AG04450 (cell line): ENCODE results near the gene FSCN2. TPM values are rescaled to one million over a fixed set of nuclear protein-coding genes. Genes with fewer than 3 reads are reported as not detected.
A peak's percentile ranks its signal among the peaks of the same experiment; 100 is the strongest.

ENCODE experiments used
- CTCF ChIA-PET: fragments of 300-600, 350-600 bp; formaldehyde crosslinking; extraction: SDS; loops from one replicate; lab custom pipeline; 2022; ENCODE audit warnings: antibody characterized with exemption, inconsistent platforms; lab: Charles Lee
- POLR2A ChIA-PET: fragments of 350-600 bp; formaldehyde crosslinking; extraction: SDS; loops from one replicate; lab custom pipeline; 2021; ENCODE audit warnings: antibody characterized with exemption, inconsistent platforms; lab: Yijun Ruan, JAX
- DNase-seq: peaks from one replicate; pipeline ENCODE4 v3.0.0-alpha.2; 2011; ENCODE audit warnings: low read depth, low spot score
- H3K27ac ChIP-seq: one replicate; pipeline ENCODE4 v1.5.1; 2012; ENCODE audit warnings: low read depth, low read length, control low read depth
- H3K27me3 ChIP-seq: one replicate; pipeline ENCODE4 v1.6.0; 2012; ENCODE audit warnings: low read length; ENCODE audit not compliant: control insufficient read depth, insufficient read depth
- H3K4me3 ChIP-seq: 2 replicates; pipeline ENCODE4 v1.5.1; 2011; ENCODE audit warnings: mild to moderate bottlenecking, low read depth, low read length, control low read depth
- H3K9me3 ChIP-seq: 2 replicates; pipeline ENCODE4 v1.5.1; 2012; ENCODE audit warnings: low read length; ENCODE audit not compliant: control insufficient read depth, insufficient read depth
- polyA plus RNA-seq: library from polyadenylated mRNA; depleted of rRNA; stranded (reverse); fragments of >200 nt; gene quantifications from 2 replicates; pipeline ENCODE4 v1.2.3, GENCODE V29; 2011
- TF ChIP-seq, protein P1 (sequence below): IDR thresholded peaks from 2 replicates; pipeline ENCODE4 v1.5.1; 2011; ENCODE audit warnings: low read depth, low read length, control low read depth, inconsistent platforms

FSCN2 gene
- polyA plus RNA-seq, 1 experiment, result 0.26 TPM

DNA sequence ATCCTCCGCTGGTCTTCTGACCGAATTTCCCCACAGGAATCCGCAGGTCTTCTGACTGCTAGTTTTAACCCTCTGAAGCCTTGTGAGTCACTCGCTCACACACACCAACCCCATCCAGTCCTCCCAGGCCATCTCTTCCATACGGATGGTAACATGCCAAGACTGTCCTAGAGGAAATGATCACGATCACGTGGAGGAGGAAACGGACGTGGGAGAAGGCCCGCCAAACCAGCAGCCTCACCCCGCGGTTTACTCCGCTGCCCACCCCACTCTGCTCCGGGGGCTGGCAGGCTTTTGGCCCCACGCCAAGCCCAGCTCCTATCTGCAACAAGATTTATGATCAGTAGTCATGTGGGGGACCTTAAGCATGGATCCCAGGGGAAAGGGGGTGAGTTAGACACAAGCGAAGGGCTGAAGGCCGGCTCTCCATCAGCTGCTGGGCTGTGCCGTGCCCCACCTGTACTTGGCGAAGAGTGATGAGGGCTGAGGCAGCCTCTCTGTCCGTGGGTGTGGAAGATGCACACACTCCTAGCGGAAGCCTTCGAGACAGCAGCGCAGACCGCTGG lies 25.5 kb downstream of the FSCN2 start:
- H3K9me3 ChIP-seq, result peaks cover 4% of the 10 kb centered on the region; the same call in 1 of the 2 replicates
- DNase-seq, result peak; percentile 92
- TF ChIP-seq, protein P1, sequence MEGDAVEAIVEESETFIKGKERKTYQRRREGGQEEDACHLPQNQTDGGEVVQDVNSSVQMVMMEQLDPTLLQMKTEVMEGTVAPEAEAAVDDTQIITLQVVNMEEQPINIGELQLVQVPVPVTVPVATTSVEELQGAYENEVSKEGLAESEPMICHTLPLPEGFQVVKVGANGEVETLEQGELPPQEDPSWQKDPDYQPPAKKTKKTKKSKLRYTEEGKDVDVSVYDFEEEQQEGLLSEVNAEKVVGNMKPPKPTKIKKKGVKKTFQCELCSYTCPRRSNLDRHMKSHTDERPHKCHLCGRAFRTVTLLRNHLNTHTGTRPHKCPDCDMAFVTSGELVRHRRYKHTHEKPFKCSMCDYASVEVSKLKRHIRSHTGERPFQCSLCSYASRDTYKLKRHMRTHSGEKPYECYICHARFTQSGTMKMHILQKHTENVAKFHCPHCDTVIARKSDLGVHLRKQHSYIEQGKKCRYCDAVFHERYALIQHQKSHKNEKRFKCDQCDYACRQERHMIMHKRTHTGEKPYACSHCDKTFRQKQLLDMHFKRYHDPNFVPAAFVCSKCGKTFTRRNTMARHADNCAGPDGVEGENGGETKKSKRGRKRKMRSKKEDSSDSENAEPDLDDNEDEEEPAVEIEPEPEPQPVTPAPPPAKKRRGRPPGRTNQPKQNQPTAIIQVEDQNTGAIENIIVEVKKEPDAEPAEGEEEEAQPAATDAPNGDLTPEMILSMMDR, result no peak
- CTCF ChIA-PET, result no interaction called here
- POLR2A ChIA-PET, result interaction anchor here (0.9 kb wide), 1 partner anchor 13 kb away, joined by 3 read pairs; no protein-coding TSS in a partner anchor
- no peaks in the 10 kb centered on the region for H3K27me3 ChIP-seq
- H3K4me3 ChIP-seq, result peak overlapping the region; percentile 89
- peak overlapping the region; percentile 98 for H3K27ac ChIP-seq

DNA sequence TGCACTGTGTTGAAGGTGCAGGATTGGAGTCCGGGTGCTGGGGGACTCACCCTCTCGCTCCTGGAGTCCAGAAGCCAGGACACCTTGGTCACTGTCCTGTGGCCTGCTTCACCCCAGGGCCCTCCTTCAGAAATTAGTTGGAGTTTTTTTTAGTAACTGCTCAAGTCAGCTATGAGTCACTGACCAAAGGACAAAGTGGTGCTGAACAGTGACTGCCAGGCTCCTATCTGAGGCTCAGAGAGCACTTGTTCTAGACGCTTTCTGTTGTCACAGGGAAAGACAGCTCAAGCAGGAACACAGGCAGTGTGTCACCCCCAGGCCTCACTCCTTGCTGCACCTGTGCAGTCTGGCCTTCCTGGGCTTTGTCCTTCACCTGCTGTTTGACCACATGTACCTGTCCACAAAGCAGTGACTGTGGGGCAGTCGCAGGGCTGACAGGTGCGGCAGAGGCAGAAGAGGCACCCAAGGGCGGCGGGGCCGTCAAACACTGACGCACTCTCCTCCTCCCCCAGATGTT lies 28.1 kb downstream of the FSCN2 start:
- Histone ChIP-seq H3K27me3 (no peaks in the 10 kb centered on the region), H3K27ac (no peak overlapping the region), H3K9me3 (peaks cover 4% of the 10 kb centered on the region; the same call in 1 of the 2 replicates), H3K4me3 (no peak overlapping the region)
- TF ChIP-seq, protein P1, result no peak
- ChIA-PET POLR2A (no interaction called here), CTCF (interaction anchor here (0.9 to 1.8 kb wide), 2 partner anchors 45 kb away, joined by 4 to 8 read pairs; no protein-coding TSS in a partner anchor)
- DNase-seq, result no peak

DNA sequence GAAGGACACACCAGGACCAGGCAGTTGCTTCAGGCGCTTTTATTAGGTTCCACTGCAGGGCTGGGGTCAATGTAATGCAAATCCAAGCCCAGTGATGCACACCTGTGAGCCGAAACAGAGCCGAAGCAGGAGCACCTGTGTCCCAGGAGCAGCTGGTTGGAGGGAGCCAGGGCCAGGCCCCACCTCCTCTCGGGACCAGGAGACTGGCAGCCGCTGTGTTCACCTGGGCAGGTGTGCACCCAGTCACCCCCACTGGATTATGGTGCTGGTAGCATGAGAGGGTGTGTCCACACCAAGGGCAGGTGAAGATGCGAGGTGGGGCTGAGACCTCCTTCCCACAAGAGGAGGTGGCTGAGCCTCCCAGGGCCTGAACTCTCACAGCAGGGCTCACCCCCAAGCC lies 28.7 kb downstream of the FSCN2 start:
- H3K9me3 ChIP-seq, result peaks cover 4% of the 10 kb centered on the region; the same call in 1 of the 2 replicates
- TF ChIP-seq, protein P1, result no peak
- ChIA-PET CTCF (interaction anchor here (1.8 kb wide), 1 partner anchor 44 kb away, joined by 8 read pairs; no protein-coding TSS in a partner anchor), POLR2A (interaction anchor here (1.4 kb wide), 1 partner anchor 10 kb away, joined by 3 read pairs; no protein-coding TSS in a partner anchor)
- no peak for DNase-seq
- H3K4me3 ChIP-seq, result no peak overlapping the region
- H3K27me3 ChIP-seq, result no peaks in the 10 kb centered on the region
- no peak overlapping the region for H3K27ac ChIP-seq

DNA sequence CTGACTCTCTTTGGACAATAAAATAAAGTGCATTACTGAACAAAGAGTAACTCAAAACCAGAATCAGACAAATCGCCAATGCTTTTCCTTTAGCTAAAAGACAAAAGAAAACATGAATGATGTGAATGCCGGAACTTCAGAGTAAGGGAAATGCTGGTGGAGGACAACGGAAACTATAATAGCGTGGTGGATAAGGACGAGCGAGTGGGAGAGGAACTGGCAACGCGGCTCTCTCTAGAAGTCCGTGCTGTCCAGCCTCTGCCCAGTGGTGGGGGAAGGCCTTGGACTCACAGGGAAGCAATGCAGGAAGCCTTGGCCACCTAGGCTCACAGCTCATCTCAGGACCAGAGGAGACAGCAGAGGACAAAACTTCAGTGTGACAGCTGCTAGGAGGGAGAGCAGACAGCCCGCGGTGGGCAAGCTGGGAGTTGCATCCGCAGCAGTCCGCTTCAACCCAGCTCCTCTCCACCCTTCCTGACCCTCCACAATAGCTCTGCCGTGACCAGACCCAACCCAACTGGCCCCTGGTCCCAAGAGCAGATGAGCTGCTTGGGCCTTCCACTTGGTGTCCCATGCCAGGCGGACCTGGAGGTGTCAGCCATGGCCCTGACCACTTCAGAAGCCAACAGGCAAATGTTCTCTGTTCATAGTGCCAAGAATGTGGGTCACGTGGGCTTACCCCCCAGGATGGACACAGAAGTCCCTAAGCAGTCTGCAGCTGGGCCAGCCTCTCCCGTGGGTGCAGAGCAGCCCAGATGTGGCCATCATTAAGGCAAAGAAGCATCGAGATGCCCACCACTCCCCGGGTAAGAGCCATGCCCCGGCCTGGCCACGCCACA lies 29.3 kb downstream of the FSCN2 start:
- no peak for DNase-seq
- peaks cover 2% of the 10 kb centered on the region; the same call in 1 of the 2 replicates for H3K9me3 ChIP-seq
- TF ChIP-seq, protein P1, result no peak
- no peaks in the 10 kb centered on the region for H3K27me3 ChIP-seq
- ChIA-PET CTCF (interaction anchor here (1.8 kb wide), 1 partner anchor 44 kb away, joined by 8 read pairs; no protein-coding TSS in a partner anchor), POLR2A (interaction anchor here (1.4 kb wide), 1 partner anchor 9 kb away, joined by 3 read pairs; no protein-coding TSS in a partner anchor)
- no peak overlapping the region for H3K27ac ChIP-seq
- no peak overlapping the region for H3K4me3 ChIP-seq
